VCaP (cell line): ENCODE data around the gene ZNF248.

Experiments used
- H3K27ac ChIP-seq: fragments of 450-650 bp; 2 replicates; pipeline ENCODE4 v1.5.1; 2017
- CTCF ChIP-seq: fragments of 450-650 bp; conservative IDR thresholded peaks from 2 replicates; pipeline ENCODE4 v1.5.1; 2017; ENCODE audit warnings: mild to moderate bottlenecking, moderate library complexity

The ZNF248 gene

GRCh38 chr10:37763132-37763531 is 94.3 kb downstream of the ZNF248 start:
- no peak overlapping the region for H3K27ac ChIP-seq
- TF ChIP-seq CTCF, result no peak

DNA sequence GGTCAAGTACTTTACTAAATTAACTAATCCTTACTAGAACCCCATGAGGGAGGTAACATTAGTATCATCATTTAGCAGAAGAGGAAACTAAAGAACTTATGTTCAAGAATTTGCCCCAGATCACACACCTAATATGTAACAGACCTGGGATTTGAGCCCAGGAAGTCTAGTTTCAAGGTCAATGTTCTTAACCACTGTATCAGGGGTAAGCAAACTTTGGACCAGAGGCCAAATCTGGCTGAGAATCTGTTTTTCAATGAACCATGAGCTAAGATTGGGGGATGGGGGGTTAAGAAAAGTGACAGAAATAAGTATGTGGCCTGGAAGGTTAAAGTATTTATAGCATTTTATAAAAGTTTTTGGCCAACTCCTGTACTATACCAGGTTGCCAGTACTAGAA is 95.1 kb downstream of the ZNF248 start:
- no peak for TF ChIP-seq CTCF
- no peak overlapping the region for H3K27ac ChIP-seq

- no peak for TF ChIP-seq CTCF
- no peak overlapping the region for H3K27ac ChIP-seq
Measured at GRCh38 chr10:37760817-37761216, 96.6 kb downstream of the ZNF248 start.

GRCh38 chr10:37758074-37758473 is 99.3 kb downstream of the ZNF248 start:
- no peak overlapping the region for H3K27ac ChIP-seq
- no peak for TF ChIP-seq CTCF

DNA sequence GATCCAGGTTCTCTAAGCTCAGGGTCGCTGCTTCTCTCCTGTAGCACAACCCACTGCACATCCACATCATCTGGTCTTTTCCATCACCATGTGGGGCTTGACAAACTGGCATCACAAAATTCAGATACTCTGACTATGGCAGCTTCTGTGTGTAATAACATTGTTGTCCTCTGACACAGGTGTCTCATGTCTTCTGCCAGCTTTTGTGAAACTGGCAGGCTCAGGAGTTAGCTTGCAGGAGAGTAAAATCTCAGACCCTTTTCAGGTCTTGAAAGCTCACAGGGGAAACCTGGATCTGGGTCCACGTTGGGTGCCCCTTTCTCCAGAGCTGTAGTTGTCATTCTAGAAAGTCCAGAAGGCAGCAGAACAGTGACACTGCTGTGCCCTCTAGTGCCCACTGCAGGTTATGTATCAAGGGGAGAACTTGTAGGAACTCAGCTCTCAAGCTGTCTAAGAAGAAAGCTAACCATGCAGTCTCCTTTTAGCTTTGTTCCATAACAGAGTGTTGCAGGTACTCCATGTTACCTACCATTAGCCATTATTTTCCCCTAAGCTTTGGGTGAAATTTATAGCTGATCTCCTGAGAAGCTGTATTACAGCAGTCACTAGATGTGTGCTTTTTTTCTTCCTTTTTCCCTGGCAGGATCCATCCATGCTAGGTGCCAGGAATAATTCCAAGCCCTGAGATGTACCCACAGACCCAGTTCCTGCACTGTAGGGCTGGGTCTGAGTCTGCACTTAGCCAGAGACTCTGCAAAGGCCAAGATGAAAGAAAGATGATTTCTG is 102.7 kb downstream of the ZNF248 start:
- TF ChIP-seq CTCF, result peak; percentile 86
- H3K27ac ChIP-seq, result no peak overlapping the region

DNA sequence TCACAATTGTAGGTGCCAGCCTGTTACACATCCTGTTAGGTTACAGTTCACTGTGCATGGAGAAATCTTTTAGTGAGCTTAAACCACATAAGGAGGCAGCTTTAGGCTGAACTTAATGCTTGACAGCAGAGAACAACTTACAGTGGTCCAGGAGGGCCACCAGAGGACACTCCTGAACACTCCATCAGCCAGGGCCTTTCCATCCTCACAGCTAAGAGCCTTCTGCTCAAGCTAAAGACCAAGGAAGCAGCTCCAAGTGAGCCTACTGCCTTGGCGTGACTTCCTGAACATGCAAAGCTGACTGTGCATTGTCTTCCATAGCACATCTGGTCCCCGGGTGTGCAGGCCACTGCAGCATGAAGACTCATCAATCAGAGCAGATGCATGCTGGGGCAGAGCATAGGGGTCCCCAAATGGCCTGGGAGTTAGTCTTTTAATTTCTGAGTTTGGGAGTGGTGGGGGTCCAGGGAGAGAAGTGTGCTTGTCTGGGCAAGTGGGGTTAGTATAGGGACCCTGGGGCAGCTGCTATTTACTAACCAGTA is 105.0 kb downstream of the ZNF248 start:
- TF ChIP-seq CTCF, result no peak
- no peak overlapping the region for H3K27ac ChIP-seq

DNA sequence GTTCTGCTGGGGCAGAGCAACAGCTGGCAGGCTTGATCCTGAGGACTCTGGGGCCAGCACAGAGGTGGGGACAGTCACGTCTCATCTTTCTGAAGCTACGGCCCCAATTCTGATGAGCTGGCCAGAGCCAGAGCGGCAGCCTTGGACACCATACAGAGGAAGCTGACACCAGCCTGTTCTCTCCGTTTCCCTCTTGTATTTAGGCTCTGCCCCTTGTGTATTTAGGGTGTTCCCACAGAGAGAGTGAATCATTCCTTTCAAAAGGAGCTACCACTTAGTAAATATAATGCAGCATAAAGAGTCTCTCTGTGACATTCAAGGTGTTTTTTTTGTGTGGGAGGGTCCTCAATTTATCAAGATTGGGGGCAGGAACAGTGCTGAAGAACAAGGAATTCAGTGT is 109.2 kb downstream of the ZNF248 start:
- no peak overlapping the region for H3K27ac ChIP-seq
- TF ChIP-seq CTCF, result no peak
